C4-2B (cell line): ENCODE measurements around the gene C9orf78.

ENCODE experiments used
- CTCF ChIP-seq: fragments of 450-650 bp; conservative IDR thresholded peaks from 2 replicates; pipeline ENCODE4 v1.5.1; 2017; ENCODE audit warnings: mild to moderate bottlenecking
- ZFX ChIP-seq: fragments of 450-650 bp; IDR thresholded peaks from 2 replicates; pipeline ENCODE4 v1.6.1; 2017

DNA sequence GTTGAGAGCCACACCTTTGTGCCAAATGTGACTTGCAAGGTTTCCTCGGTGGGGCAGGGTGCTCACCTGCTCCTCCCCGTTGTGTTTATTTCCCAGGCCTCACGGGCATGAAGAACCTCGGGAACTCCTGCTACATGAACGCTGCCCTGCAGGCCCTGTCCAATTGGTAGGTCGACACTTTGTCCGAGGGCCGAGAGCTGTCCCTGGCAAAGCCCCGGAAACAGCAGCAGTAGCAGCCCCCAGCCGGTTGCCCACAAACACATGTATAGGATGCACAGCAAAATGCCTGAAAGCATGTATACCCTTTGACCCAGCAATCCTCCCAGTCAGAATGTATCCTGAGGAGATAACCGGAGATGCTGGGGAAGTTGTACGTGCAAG, 26.4 kb upstream of the C9orf78 start:
- TF ChIP-seq CTCF (no peak), ZFX (no peak)
